ENCODE data around the gene DIP2A.
"Not testable (repeated sequence)": the region's sequence is repeated elsewhere in the genome, so short reads cannot be mapped to it uniquely, and the experiment has no call there.

DIP2A gene

DNA sequence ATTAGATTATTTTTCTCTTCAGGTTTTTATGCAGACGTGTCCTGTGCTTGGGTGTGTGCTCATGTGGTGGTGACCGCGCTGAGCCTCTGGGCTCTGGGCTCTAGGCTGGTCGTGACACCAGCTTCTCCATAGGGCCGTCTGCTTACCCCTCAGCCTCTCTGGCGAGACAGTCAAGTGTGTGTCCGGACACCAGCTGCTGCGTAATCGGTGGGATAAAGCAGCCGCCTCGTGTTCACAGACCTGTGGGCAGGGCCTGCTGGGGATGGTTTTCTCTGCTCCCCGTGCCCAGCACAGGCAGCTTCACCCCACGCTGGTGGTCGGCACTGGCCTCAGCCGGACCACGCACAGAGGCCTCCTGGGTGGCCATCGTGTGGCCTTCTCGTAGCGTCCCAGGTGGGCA lies 33.6 kb upstream of the DIP2A start:
- DNase-seq: no peak

DNA sequence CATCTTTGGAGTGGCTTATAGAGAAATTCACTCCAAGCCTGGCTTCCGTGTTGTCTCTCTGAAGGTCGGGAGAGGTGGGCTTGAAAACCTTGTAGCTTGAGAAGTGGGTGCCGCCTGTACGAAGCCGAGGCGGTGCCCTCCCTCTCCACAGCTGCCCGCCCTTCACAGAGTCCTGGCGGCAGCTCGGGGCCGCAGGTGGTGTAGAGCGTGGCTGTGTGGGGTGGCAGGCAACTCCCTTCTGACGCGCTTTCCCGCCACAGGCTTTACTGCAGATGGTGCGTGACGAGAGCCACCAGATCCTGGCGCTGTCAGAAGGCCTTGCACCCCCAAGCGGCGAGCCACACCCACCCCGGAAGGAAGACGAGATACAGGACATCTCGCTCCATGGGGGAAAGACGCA lies 33.1 kb upstream of the DIP2A start:
- DNase-seq: no peak

GRCh38 chr21:46426313-46427046 lies 32.2 kb upstream of the DIP2A start:
- DNase-seq: no peak

DNA sequence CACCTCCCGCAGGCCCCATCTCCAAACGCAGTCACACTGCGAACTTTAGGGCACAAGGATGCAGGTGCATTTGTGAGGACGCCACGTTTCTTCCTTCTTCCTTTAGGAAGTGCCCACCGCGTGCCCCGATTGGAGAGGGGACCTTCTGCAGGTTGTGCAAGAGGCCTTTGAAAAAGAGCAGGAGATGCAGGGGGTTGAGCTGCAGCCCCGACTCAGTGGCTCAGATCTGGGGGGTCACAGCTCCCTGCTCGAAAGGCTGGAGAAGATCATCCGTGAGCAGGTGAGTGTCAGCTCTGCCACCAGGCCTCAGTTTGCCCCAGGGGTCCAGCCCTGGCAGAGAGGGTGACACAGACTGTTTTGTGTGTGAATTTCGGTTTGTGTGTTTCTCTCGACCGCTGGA lies 31.2 kb upstream of the DIP2A start:
- no peak for DNase-seq

GRCh38 chr21:46428286-46428685 lies 30.4 kb upstream of the DIP2A start:
- no peak for DNase-seq

DNA sequence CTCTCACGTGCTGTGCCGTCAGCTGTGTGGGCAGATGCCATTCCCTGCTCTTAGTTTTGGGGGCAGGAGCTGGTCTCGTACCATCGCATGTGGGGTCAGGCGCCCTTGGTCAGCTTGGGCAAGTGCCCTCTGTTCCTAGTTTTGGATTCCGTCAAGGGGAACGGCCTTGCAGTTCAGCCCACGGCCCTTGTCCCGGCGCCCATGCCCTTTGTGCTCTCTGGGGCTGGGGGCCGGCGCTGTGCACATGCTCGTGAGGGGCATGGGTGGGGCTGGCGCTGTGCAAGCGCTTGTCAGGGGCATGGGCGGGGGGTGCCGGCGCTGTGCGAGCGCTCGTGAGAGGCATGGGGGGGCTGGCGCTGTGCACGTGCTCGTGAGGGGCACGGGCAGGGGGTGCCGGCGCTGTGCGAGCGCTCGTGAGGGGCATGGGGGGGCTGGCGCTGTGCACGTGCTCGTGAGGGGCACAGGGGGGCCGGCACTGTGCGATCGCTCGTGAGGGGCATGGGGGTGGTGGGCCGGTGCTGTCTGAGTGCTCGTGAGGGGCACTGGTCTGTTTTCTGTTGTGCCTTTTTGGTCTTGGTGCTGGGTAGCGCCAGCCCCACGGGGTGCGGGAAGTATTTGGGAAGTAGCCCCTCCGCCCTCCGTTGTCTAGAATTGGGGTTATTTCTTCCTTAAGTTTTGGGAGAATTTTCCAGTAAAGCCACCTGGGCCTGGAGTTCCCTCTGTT lies 29.5 kb upstream of the DIP2A start:
- DNase-seq: no peak

GRCh38 chr21:46429754-46430681 lies 28.7 kb upstream of the DIP2A start:
- DNase-seq: no peak

DNA sequence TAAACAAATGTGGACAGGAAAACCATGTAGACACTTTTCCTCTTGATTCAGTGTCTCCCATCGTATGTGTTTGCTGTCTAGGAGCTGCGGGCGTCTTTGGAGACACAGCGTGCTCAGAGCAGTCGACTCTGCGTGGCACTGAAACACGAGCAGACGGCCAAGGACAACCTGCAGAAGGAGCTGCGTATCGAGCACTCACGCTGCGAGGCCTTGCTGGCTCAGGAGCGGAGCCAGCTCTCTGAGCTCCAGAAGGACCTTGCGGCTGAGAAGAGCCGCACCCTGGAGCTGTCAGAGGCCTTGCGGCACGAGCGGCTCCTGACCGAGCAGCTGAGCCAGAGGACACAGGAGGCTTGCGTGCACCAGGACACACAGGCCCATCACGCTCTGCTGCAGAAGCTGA lies 27.2 kb upstream of the DIP2A start:
- no peak for DNase-seq

- DNase-seq: peak; percentile 31
Observed at GRCh38 chr21:46431884-46432488, 26.7 kb upstream of the DIP2A start.

- DNase-seq: not testable (repeated sequence)
Observed at GRCh38 chr21:46433116-46433515, 25.6 kb upstream of the DIP2A start.

DNA sequence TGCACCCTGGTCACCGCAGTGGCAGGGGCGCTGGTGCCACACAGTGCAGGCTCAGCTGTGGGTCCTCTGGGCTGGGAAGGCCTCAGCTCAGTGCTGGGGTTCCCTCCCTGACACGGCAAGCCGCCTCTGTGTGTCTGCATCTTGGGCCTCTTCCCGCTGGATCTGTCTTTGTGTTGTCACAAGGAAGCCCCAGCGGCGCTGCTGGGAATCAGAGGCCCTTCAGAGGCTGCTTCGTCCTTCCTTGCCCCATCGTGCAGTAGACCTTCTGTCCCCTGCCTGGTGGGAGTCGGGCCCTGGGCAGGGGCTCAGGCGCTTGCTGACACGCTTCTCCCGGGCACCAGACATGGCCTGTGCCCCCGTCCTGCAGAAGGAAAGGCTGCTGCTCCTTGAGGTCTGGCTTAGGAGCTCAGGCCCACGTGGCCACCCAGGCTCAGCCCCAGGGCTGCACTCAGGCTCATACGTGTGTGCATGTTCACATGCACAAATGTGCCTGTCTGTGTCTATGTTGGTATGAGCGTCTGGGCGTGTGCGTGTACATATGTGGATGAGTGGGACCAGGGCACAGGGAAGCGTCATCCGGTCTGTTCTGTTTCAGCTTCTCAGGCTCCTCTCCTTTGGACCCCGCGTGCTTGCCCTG lies 24.3 kb upstream of the DIP2A start:
- no peak for DNase-seq

DNA sequence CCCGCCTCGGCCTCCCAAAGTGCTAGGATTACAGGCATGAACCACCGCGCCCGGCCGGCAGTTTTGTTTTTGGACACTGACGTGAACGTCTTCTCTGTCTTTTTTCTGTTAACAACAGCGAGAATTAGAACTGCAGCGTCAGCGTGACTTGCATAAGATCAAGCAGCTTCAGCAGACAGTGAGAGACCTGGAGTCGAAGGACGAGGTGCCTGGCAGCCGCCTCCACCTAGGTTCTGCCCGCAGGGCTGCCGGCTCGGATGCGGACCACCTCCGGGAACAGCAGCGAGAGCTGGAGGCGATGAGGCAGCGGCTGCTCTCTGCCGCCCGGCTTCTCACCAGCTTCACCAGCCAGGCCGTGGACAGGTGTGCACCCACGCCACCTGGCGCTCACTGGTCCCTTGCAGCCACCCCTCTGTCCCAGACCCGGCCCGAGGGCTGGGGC lies 22.9 kb upstream of the DIP2A start:
- DNase-seq: no peak

GRCh38 chr21:46436621-46437020 lies 22.1 kb upstream of the DIP2A start:
- DNase-seq: no peak

DNA sequence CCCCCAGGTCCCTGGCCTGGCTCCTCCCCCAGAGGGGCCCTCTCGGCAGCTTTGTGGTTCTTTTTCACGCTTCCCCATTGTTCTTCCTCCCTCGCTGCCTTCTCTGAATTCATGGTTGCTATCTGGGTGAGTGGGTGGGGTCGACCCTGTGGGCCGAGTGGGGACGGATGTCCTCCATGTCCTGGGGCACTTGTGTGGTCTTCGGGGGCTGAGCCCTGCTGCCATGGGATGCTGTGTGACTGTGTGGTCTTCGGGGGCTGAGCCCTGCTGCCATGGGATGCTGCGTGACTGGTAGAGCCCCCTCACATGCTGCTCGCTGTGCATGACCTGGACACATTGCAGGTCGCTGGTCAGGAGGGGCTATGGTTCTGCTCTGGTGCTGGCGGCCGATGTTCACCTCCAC lies 21.6 kb upstream of the DIP2A start:
- no peak for DNase-seq

- no peak for DNase-seq
Observed at GRCh38 chr21:46437511-46437910, 21.2 kb upstream of the DIP2A start.

DNA sequence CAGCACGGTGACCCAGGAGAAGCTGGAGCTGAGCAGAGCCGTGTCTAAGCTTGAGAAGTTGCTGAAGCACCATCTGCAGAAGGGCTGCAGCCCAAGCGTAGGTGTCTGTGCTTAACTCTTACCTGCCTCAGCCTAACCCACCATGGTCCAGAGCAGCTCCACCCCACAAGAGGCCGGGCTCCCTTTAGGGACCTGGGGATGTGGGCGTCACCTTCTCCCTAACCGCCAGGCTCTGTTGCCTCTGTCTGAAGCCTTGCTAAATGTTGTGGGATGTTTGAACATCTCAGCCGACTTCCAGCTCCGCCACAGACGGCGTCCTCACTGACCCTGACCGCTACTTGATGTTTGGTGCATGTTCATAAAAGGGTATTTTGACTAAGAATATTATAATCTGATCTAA lies 20.4 kb upstream of the DIP2A start:
- DNase-seq: no peak

DNA sequence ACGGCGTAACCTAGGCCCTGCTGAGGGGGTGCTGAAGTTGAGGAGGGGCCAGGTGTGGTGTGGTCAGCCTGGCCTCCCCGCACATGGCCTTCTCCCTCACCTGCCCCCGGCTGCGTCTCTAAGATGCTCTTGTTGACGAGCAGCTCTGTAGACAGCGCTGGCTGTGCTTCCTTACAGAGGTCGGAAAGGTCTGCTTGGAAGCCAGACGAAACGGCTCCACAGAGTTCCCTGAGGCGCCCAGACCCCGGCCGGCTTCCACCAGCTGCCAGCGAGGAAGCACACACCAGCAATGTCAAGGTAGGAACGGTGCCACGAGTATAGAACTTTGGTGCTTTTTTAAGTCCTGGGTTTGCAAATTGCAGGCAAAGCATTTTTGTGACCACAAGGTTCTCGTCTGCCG lies 18.8 kb upstream of the DIP2A start:
- no peak for DNase-seq

DNA sequence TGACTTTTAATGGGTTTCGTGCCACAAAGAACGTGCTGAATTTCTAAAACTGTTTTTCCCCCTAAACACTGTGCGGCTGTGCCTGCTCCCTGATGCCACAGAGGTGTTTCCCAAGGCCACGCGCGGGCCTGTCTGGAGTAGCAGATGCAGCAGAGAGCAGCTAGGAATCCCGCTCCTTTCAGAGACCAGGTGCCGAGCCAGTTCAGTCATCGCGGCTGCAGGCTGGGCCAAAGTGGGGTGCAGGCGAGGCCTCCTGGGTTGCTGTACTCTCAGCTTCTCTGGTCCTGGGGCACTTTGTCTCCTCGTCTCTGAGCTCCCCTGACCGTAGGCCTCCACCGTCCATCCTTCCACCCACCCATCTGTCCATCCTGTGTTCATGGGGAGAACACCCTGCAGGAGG lies 17.4 kb upstream of the DIP2A start:
- DNase-seq: no peak

DNA sequence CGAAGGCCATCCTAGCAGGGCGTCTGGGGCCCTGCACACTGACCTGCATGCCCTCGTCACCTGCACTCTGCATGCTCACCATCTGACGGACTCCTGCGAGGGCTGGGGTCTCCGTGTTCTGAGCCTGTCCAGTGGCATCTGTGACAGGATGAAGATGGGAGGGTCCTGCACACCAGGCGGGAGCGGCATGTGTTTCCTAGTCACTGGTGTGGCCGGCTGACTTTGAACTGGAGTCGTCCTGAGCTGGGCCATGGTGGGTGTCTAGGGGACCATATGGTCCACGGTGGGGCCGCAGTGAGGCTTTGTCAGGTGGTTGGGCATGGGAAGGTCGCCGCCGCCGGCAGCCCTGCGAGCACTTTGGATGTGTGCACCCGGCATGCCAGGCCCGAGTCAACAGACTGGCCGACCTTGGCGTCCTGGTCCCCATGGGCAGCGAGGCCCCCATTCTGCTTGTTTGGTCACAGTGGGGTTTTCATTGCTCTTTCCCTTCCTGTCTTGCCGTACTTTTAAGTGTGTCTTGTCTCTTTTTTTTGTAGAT lies 16.7 kb upstream of the DIP2A start:
- DNase-seq: no peak

GRCh38 chr21:46442938-46443337 lies 15.8 kb upstream of the DIP2A start:
- DNase-seq: peak; percentile 51

- no peak for DNase-seq
Observed at GRCh38 chr21:46443910-46444309, 14.8 kb upstream of the DIP2A start.

- no peak for DNase-seq
Observed at GRCh38 chr21:46448108-46448507, 10.6 kb upstream of the DIP2A start.
